ENCODE measurements around the gene RGS6. TPM values are rescaled to one million over a fixed set of nuclear protein-coding genes. Genes with fewer than 3 reads are reported as not detected.
A peak's percentile ranks its signal among the peaks of the same experiment; 100 is the strongest.

The RGS6 gene
- total RNA-seq, 1 experiment from 2014 or later = not detected

DNA sequence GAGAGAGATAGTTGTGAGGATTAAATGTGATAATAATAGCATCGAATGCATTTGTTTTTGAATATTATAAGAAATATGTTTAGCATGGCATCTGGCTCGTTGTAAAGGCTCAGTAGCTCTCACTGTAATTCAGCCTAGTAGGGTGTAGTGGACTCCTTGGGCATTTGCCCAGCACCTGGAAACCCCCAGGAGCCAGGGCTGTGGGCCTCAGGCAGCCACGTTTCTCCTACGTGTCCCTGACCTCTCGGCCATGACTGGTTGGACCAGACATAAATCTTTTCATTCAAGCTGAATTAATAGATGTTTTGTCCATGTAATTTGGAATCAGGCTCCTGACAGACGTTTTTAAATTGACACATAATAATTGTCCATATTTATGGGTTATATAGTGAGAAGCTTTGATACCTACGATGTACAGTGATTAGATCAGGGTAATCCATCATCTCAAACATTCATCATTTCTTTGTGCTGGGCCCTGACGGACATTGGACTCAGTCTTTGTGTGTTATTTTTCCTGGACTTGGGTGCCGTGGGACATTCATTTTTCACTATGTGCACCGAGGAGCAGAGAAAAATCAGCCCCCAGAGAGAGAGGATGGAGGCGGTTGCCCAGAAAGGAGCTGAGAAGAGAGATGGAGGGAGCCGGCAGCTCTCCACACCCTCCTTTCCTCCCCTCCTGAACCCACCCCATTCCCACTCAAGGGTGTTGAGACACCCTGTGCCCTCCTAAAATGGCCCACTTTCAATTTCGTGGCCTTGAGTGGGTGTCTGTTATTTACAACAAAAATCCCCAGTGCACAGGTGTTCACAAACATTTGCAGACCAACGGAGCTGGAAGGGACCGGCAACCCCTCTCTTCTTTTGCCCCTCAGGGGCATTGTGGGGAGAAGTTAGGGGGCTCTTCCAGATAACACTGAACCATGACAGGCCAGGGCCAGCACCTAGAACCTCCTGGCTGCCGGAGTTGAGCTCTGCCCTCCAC, 665.3 kb downstream of the RGS6 start:
- ChIA-PET CTCF (no interaction called here), POLR2A (ENCODE audit: unreplicated experiment) (interaction anchor here (0.6 kb wide), 1 partner anchor 1479 kb away, joined by 4 read pairs; no protein-coding TSS in a partner anchor)
- TF ChIP-seq EZH2 (IDR thresholded peaks at IDR 0.05; ENCODE audit: low read length, unreplicated experiment) (no peak), EZH2phosphoT487 (IDR thresholded peaks at IDR 0.05; ENCODE audit: borderline replicate concordance, low read length) (no peak)
- TF ChIP-seq, protein P1, sequence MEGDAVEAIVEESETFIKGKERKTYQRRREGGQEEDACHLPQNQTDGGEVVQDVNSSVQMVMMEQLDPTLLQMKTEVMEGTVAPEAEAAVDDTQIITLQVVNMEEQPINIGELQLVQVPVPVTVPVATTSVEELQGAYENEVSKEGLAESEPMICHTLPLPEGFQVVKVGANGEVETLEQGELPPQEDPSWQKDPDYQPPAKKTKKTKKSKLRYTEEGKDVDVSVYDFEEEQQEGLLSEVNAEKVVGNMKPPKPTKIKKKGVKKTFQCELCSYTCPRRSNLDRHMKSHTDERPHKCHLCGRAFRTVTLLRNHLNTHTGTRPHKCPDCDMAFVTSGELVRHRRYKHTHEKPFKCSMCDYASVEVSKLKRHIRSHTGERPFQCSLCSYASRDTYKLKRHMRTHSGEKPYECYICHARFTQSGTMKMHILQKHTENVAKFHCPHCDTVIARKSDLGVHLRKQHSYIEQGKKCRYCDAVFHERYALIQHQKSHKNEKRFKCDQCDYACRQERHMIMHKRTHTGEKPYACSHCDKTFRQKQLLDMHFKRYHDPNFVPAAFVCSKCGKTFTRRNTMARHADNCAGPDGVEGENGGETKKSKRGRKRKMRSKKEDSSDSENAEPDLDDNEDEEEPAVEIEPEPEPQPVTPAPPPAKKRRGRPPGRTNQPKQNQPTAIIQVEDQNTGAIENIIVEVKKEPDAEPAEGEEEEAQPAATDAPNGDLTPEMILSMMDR (conservative IDR thresholded peaks at IDR 0.05; ENCODE audit: low read depth, low read length) = no peak
- Histone ChIP-seq H3K9me2 (replicated peaks; ENCODE audit: low read length) (no peaks in the 10 kb centered on the region), H4K20me1 (ENCODE audit: low read length) (no peaks in the 10 kb centered on the region), H3K36me3 (ENCODE audit: low read depth, low read length) (no peaks in the 10 kb centered on the region), H3K4me1 (ENCODE audit: insufficient read depth, low read length) (no peaks in the 10 kb centered on the region), H3K9me3 (ENCODE audit: low read length) (no peaks in the 10 kb centered on the region), H2AFZ (ENCODE audit: low read length) (peak overlapping the region; percentile 12; the same call in 1 of the 2 replicates), H3K4me3 (ENCODE audit: low read length) (no peak overlapping the region), H3K27me3 (ENCODE audit: low read length) (no peaks in the 10 kb centered on the region), H3K4me2 (ENCODE audit: low read length) (no peak overlapping the region), H3K79me2 (ENCODE audit: low read length) (no peaks in the 10 kb centered on the region), H3K9ac (ENCODE audit: low read length) (no peak overlapping the region), H3K27ac (ENCODE audit: low read length) (no peak overlapping the region), H3F3A (ENCODE audit: low read length, unreplicated experiment) (no peaks in the 10 kb centered on the region)
- intact Hi-C loops (cut with micrococcal nuclease) = no loop called here
- DNase-seq = no peak
- BruUV-seq (replicated peaks) = no TSS peak
- no peak for ATAC-seq

DNA sequence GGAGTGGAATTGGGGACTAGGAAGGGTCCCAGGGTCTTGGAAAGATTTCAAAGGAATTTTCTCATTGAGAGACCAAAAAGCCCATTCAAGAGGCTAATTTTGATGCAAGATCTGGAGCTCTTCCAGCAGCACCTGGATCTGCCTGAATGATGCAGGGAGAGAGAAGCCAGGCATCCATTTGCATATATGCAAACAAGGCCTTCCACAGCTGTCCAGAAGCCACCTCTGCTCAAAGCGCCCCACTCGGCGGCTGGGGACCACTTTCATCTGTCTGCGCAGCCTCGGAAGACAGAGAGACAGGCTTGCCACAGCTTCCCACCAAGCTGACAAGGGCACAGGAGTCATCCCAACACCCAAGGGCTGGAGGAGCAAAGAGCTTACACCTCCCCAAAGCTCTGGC, 666.1 kb downstream of the RGS6 start:
- Histone ChIP-seq H3K27me3 (ENCODE audit: low read length) (no peaks in the 10 kb centered on the region), H3K9ac (ENCODE audit: low read length) (no peak overlapping the region)

More for the DNA sequence above, 666.1 kb downstream of the RGS6 start:
- no peak overlapping the region for H3K4me2 ChIP-seq (ENCODE audit: low read length)
- DNase-seq = no peak
- ATAC-seq = no peak
- H2AFZ ChIP-seq (ENCODE audit: low read length) = no peak overlapping the region
- TF ChIP-seq EZH2phosphoT487 (IDR thresholded peaks at IDR 0.05; ENCODE audit: borderline replicate concordance, low read length) (no peak), EZH2 (IDR thresholded peaks at IDR 0.05; ENCODE audit: low read length, unreplicated experiment) (no peak)
- TF ChIP-seq, protein P1 (conservative IDR thresholded peaks at IDR 0.05; ENCODE audit: low read depth, low read length) = no peak
- ChIA-PET POLR2A (ENCODE audit: unreplicated experiment) (no interaction called here), CTCF (no interaction called here)
- no peaks in the 10 kb centered on the region for H3F3A ChIP-seq (ENCODE audit: low read length, unreplicated experiment)
- H3K9me3 ChIP-seq (ENCODE audit: low read length) = no peaks in the 10 kb centered on the region
- intact Hi-C loops (cut with micrococcal nuclease) = no loop called here
- no peaks in the 10 kb centered on the region for H3K9me2 ChIP-seq (replicated peaks; ENCODE audit: low read length)
- no peaks in the 10 kb centered on the region for H3K36me3 ChIP-seq (ENCODE audit: low read depth, low read length)
- no peak overlapping the region for H3K27ac ChIP-seq (ENCODE audit: low read length)
- H3K4me1 ChIP-seq (ENCODE audit: insufficient read depth, low read length) = no peaks in the 10 kb centered on the region
- H4K20me1 ChIP-seq (ENCODE audit: low read length) = no peaks in the 10 kb centered on the region
- H3K4me3 ChIP-seq (ENCODE audit: low read length) = no peak overlapping the region
- BruUV-seq (replicated peaks) = no TSS peak
- H3K79me2 ChIP-seq (ENCODE audit: low read length) = no peaks in the 10 kb centered on the region
